HEK293 (cell line): ENCODE results near the gene FLNC.

ENCODE experiments used
- CTCF ChIP-seq: fragments of 450-650 bp; formaldehyde crosslinking; IDR thresholded peaks from 2 replicates; pipeline ENCODE4 v1.5.1; 2016; ENCODE audit warnings: missing biosample characterization, missing genetic modification characterization
- PBX3 ChIP-seq: sonication (generic); formaldehyde crosslinking; IDR thresholded peaks from 2 replicates; pipeline ENCODE4 v1.8.1; 2022; ENCODE audit warnings: mild to moderate bottlenecking, moderate library complexity, missing genetic modification reagents
- ZNF449 ChIP-seq: fragments of 450-650 bp; formaldehyde crosslinking; IDR thresholded peaks from 2 replicates; pipeline ENCODE4 v1.5.1; 2017; ENCODE audit warnings: missing biosample characterization, mild to moderate bottlenecking, missing genetic modification characterization, moderate library complexity
- ZNF473 ChIP-seq: fragments of 450-650 bp; formaldehyde crosslinking; IDR thresholded peaks from 2 replicates; pipeline ENCODE4 v1.5.1; 2017; ENCODE audit warnings: missing biosample characterization, missing genetic modification characterization
- ZNF561 ChIP-seq: fragments of 450-650 bp; IDR thresholded peaks from 2 replicates; pipeline ENCODE4 v1.5.1; 2018; ENCODE audit warnings: missing biosample characterization, missing genetic modification characterization, borderline replicate concordance
- ZNF580 ChIP-seq: fragments of 450-650 bp; formaldehyde crosslinking; IDR thresholded peaks from 2 replicates; pipeline ENCODE4 v1.5.1; 2016; ENCODE audit warnings: missing biosample characterization, missing genetic modification characterization

GRCh38 chr7:128827971-128828711 lies 2.1 kb upstream of the FLNC start:
- TF ChIP-seq ZNF580 (tag by site-specific recombination) = no peak
- TF ChIP-seq PBX3 (CRISPR knock-in tag) = no peak
- no peak for TF ChIP-seq CTCF (tag by site-specific recombination)
- no peak for TF ChIP-seq ZNF473 (tag by site-specific recombination)
- TF ChIP-seq ZNF449 (tag by site-specific recombination) = no peak
- no peak for TF ChIP-seq ZNF561 (tag by site-specific recombination)
